Cardiac fibroblast (primary cell): ENCODE data around the gene DGAT2.

ENCODE experiments used
- DNase-seq, 2 donors: peaks; one replicate each; pipeline versions ENCODE4 v3.0.0 to v3.0.0-alpha.2; 2010; ENCODE audit warnings: low read depth in 2 of 2
- H3K4me3 ChIP-seq, 2 donors: replicated peaks in 1 of 2; 1 replicate in 1 of 2; 2 replicates in 1 of 2; pipeline ENCODE4 v1.5.1; 2011; ENCODE audit warnings: low read depth in 2 of 2, low read length in 2 of 2, mild to moderate bottlenecking in 2 of 2, moderate library complexity in 1 of 2
- CTCF ChIP-seq: IDR thresholded peaks from one replicate; pipeline ENCODE4 v1.5.1; 2011; ENCODE audit warnings: low read depth, mild to moderate bottlenecking, low read length, inconsistent platforms

Gene DGAT2

GRCh38 chr11:75836417-75836816 lies 67.8 kb downstream of the DGAT2 start:
- TF ChIP-seq CTCF, result no peak
- no peak for DNase-seq
- H3K4me3 ChIP-seq, result no peak overlapping the region

DNA sequence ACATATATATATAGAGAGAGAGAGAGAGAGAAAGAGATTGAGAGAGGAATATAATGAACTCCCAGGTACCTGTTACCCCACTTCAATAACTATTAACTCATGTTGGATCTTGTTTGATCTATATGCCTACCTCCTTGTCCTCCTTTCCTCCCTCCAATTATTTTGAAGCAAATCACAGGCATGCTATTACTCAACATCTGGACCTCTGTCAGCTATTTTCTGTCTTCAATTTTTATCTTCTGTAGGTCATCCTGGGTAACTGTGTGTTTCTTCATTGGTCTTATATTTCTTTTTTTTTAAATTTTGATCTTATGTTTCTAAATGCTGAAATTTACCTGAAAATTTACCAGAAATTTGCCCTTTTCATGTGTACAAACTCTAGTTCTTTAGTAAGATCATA lies 71.3 kb downstream of the DGAT2 start:
- peak in 1 of 2 donors; percentile 42 for DNase-seq
- H3K4me3 ChIP-seq, result no peak overlapping the region
- no peak for TF ChIP-seq CTCF

DNA sequence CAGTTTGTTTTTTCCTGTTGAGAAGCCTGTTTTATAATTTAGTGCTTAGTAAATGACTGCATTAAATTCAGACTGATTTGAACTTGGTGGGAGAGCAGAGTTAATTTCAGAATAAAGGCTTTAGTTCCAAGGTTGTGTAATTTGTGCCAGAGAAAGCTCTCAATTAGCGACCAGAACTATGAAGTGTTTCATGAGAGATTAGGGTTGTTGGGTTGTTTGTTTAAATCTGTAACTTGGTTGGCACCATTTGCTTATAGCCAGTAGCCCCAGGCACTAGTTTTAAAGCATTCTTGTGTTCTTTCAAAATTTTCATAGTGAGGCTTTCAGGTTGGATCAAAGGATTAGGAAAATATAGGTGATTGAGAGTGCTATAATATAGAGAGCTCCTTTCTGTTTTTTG lies 71.9 kb downstream of the DGAT2 start:
- no peak for TF ChIP-seq CTCF
- DNase-seq, result no peak
- no peak overlapping the region for H3K4me3 ChIP-seq

DNA sequence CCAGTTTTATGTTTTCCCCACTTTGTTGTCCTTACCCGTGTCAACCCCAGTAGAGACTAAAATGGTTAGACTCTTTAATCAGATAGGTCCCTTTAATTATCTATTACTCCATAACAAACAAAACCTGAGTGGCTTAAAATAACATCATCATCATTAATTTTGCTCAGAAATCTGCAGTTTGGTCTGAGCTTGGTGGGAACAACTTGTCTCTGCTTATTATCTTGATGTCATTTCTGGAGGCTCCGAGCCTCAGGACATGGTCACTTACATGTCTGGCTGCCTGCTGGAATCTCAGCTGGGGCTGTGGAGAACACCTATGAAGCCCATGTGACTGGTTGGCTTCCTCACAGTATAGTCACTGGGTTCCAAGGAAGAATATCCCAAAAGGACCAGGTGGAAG lies 73.2 kb downstream of the DGAT2 start:
- H3K4me3 ChIP-seq, result no peak overlapping the region
- no peak for TF ChIP-seq CTCF

DNA sequence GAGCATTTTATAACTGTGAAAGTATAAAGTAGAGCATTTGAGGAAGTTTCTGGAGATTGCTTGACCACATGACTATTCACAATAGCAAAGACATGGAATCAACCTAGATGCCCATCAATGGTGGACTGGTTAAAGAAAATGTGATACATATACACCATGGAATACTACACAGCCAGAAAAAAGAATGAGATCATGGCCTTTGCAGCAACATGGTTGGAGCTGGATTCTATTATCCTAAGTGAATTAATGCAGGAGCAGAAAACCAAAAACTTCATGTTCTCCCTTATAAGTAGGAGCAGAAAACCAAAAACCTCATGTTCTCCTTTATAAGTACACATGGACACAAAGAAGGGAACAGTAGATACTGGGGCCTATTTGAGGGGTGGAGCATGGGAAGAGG lies 76.7 kb downstream of the DGAT2 start:
- no peak for DNase-seq
- no peak for TF ChIP-seq CTCF
- no peak overlapping the region for H3K4me3 ChIP-seq

More for the DNA sequence above, 73.2 kb downstream of the DGAT2 start:
- DNase-seq, result no peak

DNA sequence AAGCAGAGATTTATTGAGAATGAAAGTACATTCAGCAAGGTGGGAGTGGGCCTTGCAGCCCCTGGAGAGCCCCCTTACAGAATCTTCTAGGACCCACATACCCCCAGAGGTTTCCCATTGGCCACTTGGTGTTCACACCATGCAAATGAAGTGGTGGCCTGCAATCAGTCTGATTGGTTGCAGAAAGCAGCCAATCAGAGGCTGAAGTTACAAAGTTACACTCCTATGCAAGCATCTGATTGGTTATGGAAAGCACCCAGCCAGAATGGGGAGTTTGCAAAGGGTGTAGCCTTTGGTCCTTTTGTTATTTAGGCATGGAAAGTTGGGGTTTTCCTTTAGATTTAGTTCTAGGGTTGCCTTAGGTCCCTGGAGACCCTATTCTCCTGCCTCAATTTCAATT lies 81.3 kb downstream of the DGAT2 start:
- no peak for TF ChIP-seq CTCF

DNA sequence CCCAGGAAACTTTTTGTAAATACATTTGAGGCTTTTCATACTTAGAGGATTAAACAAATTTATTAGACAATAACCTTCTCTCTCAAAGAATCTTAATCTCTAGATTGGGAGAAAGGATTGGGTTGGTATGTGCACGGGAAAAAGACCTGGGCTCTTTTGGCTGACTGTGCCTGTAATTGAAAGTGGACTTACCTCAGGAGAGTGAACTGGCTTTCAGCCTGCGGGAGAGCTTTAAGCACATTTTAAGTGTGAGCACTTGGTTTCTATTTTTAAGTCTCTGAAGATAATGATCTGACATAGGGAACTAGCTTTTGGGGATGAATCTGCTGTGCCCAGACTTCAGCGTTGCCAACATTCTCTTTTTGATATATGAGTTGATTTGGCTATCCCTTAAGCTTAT lies 82.2 kb downstream of the DGAT2 start:
- DNase-seq, result peak; percentile 13 to 18
- no peak for TF ChIP-seq CTCF
- H3K4me3 ChIP-seq, result no peak overlapping the region

More for the DNA sequence above, 81.3 kb downstream of the DGAT2 start:
- H3K4me3 ChIP-seq, result no peak overlapping the region
- DNase-seq, result no peak
